ENCODE results near the gene GMCL1.

DNA sequence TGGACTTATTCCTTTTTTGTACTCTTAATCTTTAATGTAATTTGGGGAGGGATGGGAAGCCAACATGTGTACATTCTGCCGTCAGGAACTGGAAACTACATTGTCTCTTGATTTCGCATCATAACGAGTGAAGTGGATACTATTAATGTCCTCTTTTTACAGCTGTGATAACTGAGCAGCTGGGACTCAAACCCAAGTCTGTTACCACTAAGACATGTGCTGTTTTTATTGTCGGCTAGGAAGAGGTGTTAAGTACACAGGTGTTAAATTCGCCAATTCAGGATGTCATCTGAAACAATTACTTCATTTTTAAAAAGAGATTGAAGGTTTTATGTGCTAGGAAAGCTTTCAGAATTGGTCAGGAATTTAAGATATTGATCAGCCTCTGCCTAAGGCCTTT lies 6.9 kb downstream of the GMCL1 start:
- TF ChIP-seq CTCF (conservative IDR thresholded peaks at IDR 0.05) (no peak), EZH2 (IDR thresholded peaks at IDR 0.05; ENCODE audit: low read depth) (no peak)

All from PC-9 (cell line).